H1 (cell line): Measurements from ENCODE around the gene HCK. TPM values are rescaled to one million over a fixed set of nuclear protein-coding genes. Genes with fewer than 3 reads are reported as not detected.

ENCODE experiments used
- CTCF ChIA-PET: fragments of 300-600 bp; sonication (Branson Sonifier 250); formaldehyde crosslinking; loops from one replicate; lab custom pipeline; 2021; ENCODE audit not compliant: partially characterized antibody; lab: Charles Lee
- POLR2A ChIA-PET: fragments of 300-600 bp; sonication (Branson Sonifier 250); formaldehyde crosslinking; loops from one replicate; lab custom pipeline; 2021; ENCODE audit warnings: inconsistent platforms; ENCODE audit not compliant: partially characterized antibody; lab: Charles Lee
- DNase-seq, 2 experiments: peaks; one replicate each; pipeline versions ENCODE4 v3.0.0 to v3.0.0-alpha.2; 2010 to 2022; ENCODE audit warnings: low spot score in 2 of 2, low read depth in 1 of 2, mixed read lengths in 1 of 2
- FAIRE-seq: peaks from 2 replicates; lab custom pipeline; 2011; peaks lifted over from hg19 to GRCh38; lab: Jason Lieb, UNC
- H2AFZ ChIP-seq: 2 replicates; pipeline ENCODE4 v1.8.1; 2012; ENCODE audit warnings: low read length, inconsistent platforms
- H2AK5ac ChIP-seq: 2 replicates; pipeline ENCODE4 v1.6.1; 2013; ENCODE audit warnings: low read depth, low read length
- H2BK120ac ChIP-seq: replicated peaks from 2 replicates; pipeline ENCODE3; 2013; ENCODE audit warnings: low read depth, low read length, inconsistent platforms
- H2BK12ac ChIP-seq: 2 replicates; pipeline ENCODE4 v1.6.1; 2013; ENCODE audit warnings: low read depth, low read length
- H2BK15ac ChIP-seq: 2 replicates; pipeline ENCODE4 v1.6.1; 2013; ENCODE audit warnings: low read length
- H2BK20ac ChIP-seq: 2 replicates; pipeline ENCODE4 v1.6.1; 2013; ENCODE audit warnings: low read length
- H2BK5ac ChIP-seq: 2 replicates; pipeline ENCODE4 v1.6.1; 2013; ENCODE audit warnings: low read depth, low read length
- H3K14ac ChIP-seq: 2 replicates; pipeline ENCODE4 v1.6.1; 2013; ENCODE audit warnings: inconsistent platforms; ENCODE audit not compliant: insufficient read length
- H3K18ac ChIP-seq: 2 replicates; pipeline ENCODE4 v1.6.1; 2013; ENCODE audit warnings: low read length; ENCODE audit errors: extremely low read depth
- H3K23ac ChIP-seq: 2 replicates; pipeline ENCODE4 v1.6.1; 2013; ENCODE audit warnings: inconsistent platforms; ENCODE audit not compliant: insufficient read length
- H3K23me2 ChIP-seq: 2 replicates; pipeline ENCODE4 v1.6.1; 2013; ENCODE audit warnings: low read depth, low read length
- H3K27ac ChIP-seq: 2 replicates; pipeline ENCODE4 v1.6.1; 2011; ENCODE audit warnings: low read depth, low read length, inconsistent platforms
- H3K27me3 ChIP-seq, 4 experiments: replicated peaks in 1 of 4; 1 replicate in 1 of 4; 2 replicates in 3 of 4; pipeline versions ENCODE4 v1.6.1 to v1.8.1; 2011 to 2013; ENCODE audit warnings: low read length in 3 of 4, mild to moderate bottlenecking in 3 of 4, inconsistent platforms in 2 of 4, mixed read lengths in 2 of 4, moderate library complexity in 1 of 4; ENCODE audit not compliant: control insufficient read depth in 3 of 4, insufficient read depth in 3 of 4; ENCODE audit errors: extremely low read depth in 1 of 4
- H3K36me3 ChIP-seq, 4 experiments: 2 replicates each; pipeline versions ENCODE4 v1.6.1 to v1.8.1; 2011 to 2013; ENCODE audit warnings: mild to moderate bottlenecking in 4 of 4, low read length in 3 of 4, moderate library complexity in 2 of 4, control low read depth in 1 of 4, inconsistent platforms in 1 of 4; ENCODE audit not compliant: insufficient read depth in 4 of 4, control insufficient read depth in 2 of 4
- H3K4ac ChIP-seq: replicated peaks from 2 replicates; pipeline ENCODE3; 2013; ENCODE audit warnings: low read length, low read depth, mixed read lengths, inconsistent platforms; ENCODE audit not compliant: insufficient read length
- H3K4me1 ChIP-seq, 4 experiments: replicated peaks in 1 of 4; 1 replicate in 1 of 4; 2 replicates in 3 of 4; pipeline versions ENCODE4 v1.6.1 to v1.8.1; 2011 to 2013; ENCODE audit warnings: low read length in 3 of 4, inconsistent platforms in 2 of 4, mixed read lengths in 1 of 4; ENCODE audit not compliant: insufficient read depth in 4 of 4, control insufficient read depth in 3 of 4
- H3K4me2 ChIP-seq, 2 experiments: 2 replicates each; pipeline versions ENCODE4 v1.6.1 to v1.8.1; 2011 to 2013; ENCODE audit warnings: low read depth in 2 of 2, low read length in 2 of 2, control low read depth in 1 of 2, inconsistent platforms in 1 of 2, mild to moderate bottlenecking in 1 of 2; ENCODE audit not compliant: insufficient read depth in 1 of 2
- H3K4me3 ChIP-seq, 4 experiments: fragments of 200-600, 300-600 bp in 1 of 4; sonication (generic), shearing (Covaris generic), sonication (Bioruptor Twin) in 1 of 4; 2 replicates each; pipeline versions ENCODE4 v1.5.1 to v1.8.1; 2011 to 2016; ENCODE audit warnings: low read length in 4 of 4, low read depth in 3 of 4, control low read depth in 2 of 4, inconsistent platforms in 2 of 4, mild to moderate bottlenecking in 2 of 4, mixed read lengths in 1 of 4, moderate library complexity in 1 of 4; ENCODE audit not compliant: insufficient read depth in 2 of 4; ENCODE audit errors: extremely low read depth in 1 of 4
- H3K56ac ChIP-seq: replicated peaks from 2 replicates; pipeline ENCODE3; 2013; ENCODE audit warnings: low read depth, mild to moderate bottlenecking, mixed read lengths, low read length, inconsistent platforms; ENCODE audit not compliant: insufficient read length
- H3K79me1 ChIP-seq: 2 replicates; pipeline ENCODE4 v1.6.1; 2013; ENCODE audit warnings: low read depth, low read length, control low read depth
- H3K79me2 ChIP-seq, 2 experiments: 2 replicates each; pipeline versions ENCODE4 v1.6.1 to v1.8.1; 2012 to 2013; ENCODE audit warnings: low read length in 2 of 2, mild to moderate bottlenecking in 2 of 2, inconsistent platforms in 1 of 2; ENCODE audit not compliant: insufficient read depth in 2 of 2, control insufficient read depth in 1 of 2
- H3K9ac ChIP-seq, 4 experiments: replicated peaks in 1 of 4; 1 replicate in 1 of 4; 2 replicates in 3 of 4; pipeline versions ENCODE4 v1.6.1 to v1.8.1; 2011 to 2013; ENCODE audit warnings: low read depth in 3 of 4, low read length in 3 of 4, control low read depth in 2 of 4, mild to moderate bottlenecking in 2 of 4, moderate library complexity in 2 of 4, inconsistent platforms in 1 of 4; ENCODE audit errors: extremely low read depth in 1 of 4
- H3K9me3 ChIP-seq, 2 experiments: 2 replicates each; pipeline versions ENCODE4 v1.6.1 to v1.8.1; 2012 to 2013; ENCODE audit warnings: mild to moderate bottlenecking in 2 of 2, moderate library complexity in 2 of 2, control low read depth in 1 of 2, inconsistent platforms in 1 of 2, low read depth in 1 of 2, low read length in 1 of 2, mixed read lengths in 1 of 2; ENCODE audit not compliant: insufficient read depth in 2 of 2
- H4K20me1 ChIP-seq, 2 experiments: replicated peaks in 1 of 2; 2 replicates each; pipeline versions ENCODE3 to v1.8.1; 2011 to 2013; ENCODE audit warnings: inconsistent platforms in 2 of 2, low read length in 2 of 2, mild to moderate bottlenecking in 1 of 2; ENCODE audit not compliant: insufficient read depth in 2 of 2, control insufficient read depth in 1 of 2
- H4K5ac ChIP-seq: 2 replicates; pipeline ENCODE4 v1.6.1; 2013; ENCODE audit warnings: low read length, low read depth, mixed read lengths, inconsistent platforms; ENCODE audit not compliant: insufficient read length
- H4K8ac ChIP-seq: 2 replicates; pipeline ENCODE4 v1.8.0; 2013; ENCODE audit warnings: mild to moderate bottlenecking, moderate library complexity, low read length, inconsistent platforms; ENCODE audit not compliant: insufficient read depth; ENCODE audit errors: extremely low read depth
- H4K91ac ChIP-seq: replicated peaks from 2 replicates; pipeline ENCODE3; 2013; ENCODE audit warnings: low read length, mixed read lengths, inconsistent platforms; ENCODE audit not compliant: insufficient read length
- ASH2L ChIP-seq: fragments of 200-600, 300-600 bp; sonication (generic); IDR thresholded peaks from one replicate; pipeline ENCODE4 v1.7.1; 2017; ENCODE audit warnings: low read length
- HDAC6 ChIP-seq: IDR thresholded peaks from one replicate; pipeline ENCODE4 v1.7.1; 2012; ENCODE audit warnings: low read depth, mild to moderate bottlenecking, inconsistent platforms, low read length, moderate library complexity
- NRF1 ChIP-seq: IDR thresholded peaks from 2 replicates; pipeline ENCODE4 v1.6.1; 2011; ENCODE audit warnings: mild to moderate bottlenecking, low read depth, low read length, improper control_type of control experiment
- RBBP5 ChIP-seq: IDR thresholded peaks from 2 replicates; pipeline ENCODE4 v1.7.1; 2012; ENCODE audit warnings: low read depth, mild to moderate bottlenecking, inconsistent platforms, low read length, moderate library complexity, borderline replicate concordance
- WGBS, 2 experiments: shearing (Covaris generic) in 1 of 2; methylation state at CpG; one replicate each; pipeline versions ENCODE4 v1.1.6 to v1.1.7; 2013 to 2015; ENCODE audit warnings: low lambda C conversion rate in 2 of 2, mixed read lengths in 2 of 2, inconsistent platforms in 1 of 2, low coverage in 1 of 2, missing lambda C conversion rate in 1 of 2; ENCODE audit not compliant: insufficient replicate concordance in 2 of 2, insufficient coverage in 1 of 2, insufficient read length in 1 of 2; ENCODE audit errors: extremely low coverage in 1 of 2, missing lambda C conversion rate in 1 of 2; 5-methylcytosine and 5-hydroxymethylcytosine counted together
- polyA plus RNA-seq, 7 experiments: library from polyadenylated mRNA; depleted of rRNA in 3 of 7; stranded (reverse) in 5 of 7; unstranded in 2 of 7; fragments of >200 nt in 5 of 7; fragments of 200-250 nt in 2 of 7; gene quantifications; 1 replicate in 5 of 7; 2 replicates in 1 of 7; 4 replicates in 1 of 7; pipeline versions ENCODE4 v1.2.1 to v1.2.3, GENCODE V29; 2011 to 2013; ENCODE audit warnings: missing spikeins in 2 of 7, mixed read lengths in 2 of 7
- total RNA-seq: library from RNA; stranded (reverse); fragmentation: NEBNext Ultra II Directional; extraction: Animal tissue kit (Norgen Biotek cat#: 25700); gene quantifications from 2 replicates; pipeline ENCODE4 v1.2.1, GENCODE V29; 2021
- TF ChIP-seq, protein P1 (sequence below): IDR thresholded peaks from 2 replicates; pipeline ENCODE4 v1.6.1; 2012; ENCODE audit warnings: inconsistent platforms

The HCK gene
- total and polyA plus RNA-seq, 2 of the 8 experiments (the other 6 are each of a cell fraction or from before 2014, with no cell fraction given) = 0.37 to 4.3 TPM

DNA sequence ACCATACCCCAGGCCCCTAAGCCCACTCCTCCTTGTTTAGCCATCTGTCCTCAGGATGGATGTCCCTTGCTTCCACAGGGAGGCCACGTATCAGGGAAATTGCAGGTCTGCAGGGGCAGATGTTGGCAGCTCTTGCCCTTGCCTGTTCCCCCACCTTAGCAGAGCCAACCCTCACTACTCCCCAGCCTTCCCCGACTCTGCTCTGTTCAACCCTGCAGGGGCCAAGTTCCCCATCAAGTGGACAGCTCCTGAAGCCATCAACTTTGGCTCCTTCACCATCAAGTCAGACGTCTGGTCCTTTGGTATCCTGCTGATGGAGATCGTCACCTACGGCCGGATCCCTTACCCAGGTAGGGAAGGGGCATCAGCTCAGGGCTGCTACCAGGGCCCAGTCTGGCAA, 46.7 kb downstream of the HCK start:
- Histone ChIP-seq H2BK15ac (no peak overlapping the region), H3K4me1 (no peaks in the 10 kb centered on the region; a peak in 1 of 7 replicates), H4K5ac (no peak overlapping the region), H3K79me1 (no peaks in the 10 kb centered on the region), H3K9ac (no peak overlapping the region), H3K9me3 (no peaks in the 10 kb centered on the region), H3K27ac (no peak overlapping the region), H3K23me2 (no peaks in the 10 kb centered on the region), H3K56ac (no peak overlapping the region), H3K4me2 (no peak overlapping the region), H2BK12ac (no peak overlapping the region), H3K14ac (no peak overlapping the region), H2BK5ac (no peak overlapping the region), H2BK20ac (no peak overlapping the region), H3K36me3 (no peaks in the 10 kb centered on the region), H2BK120ac (no peak overlapping the region), H2AK5ac (no peak overlapping the region), H4K91ac (no peak overlapping the region), H4K20me1 (no peaks in the 10 kb centered on the region), H3K18ac (no peak overlapping the region), H3K4me3 (no peak overlapping the region), H3K4ac (no peak overlapping the region), H3K23ac (no peak overlapping the region), H3K27me3 (peaks cover 0 to 4% (median 1%) of the 10 kb centered on the region in 4 experiments; a peak in 3 of 7 replicates), H3K79me2 (no peaks in the 10 kb centered on the region), H2AFZ (no peak overlapping the region), H4K8ac (no peak overlapping the region)
- FAIRE-seq = no peak
- CTCF ChIA-PET = interaction anchor here (0.6 to 1.1 kb wide), 4 partner anchors 9 to 536 kb away, joined by 3 read pairs; no protein-coding TSS in a partner anchor
- no peak for DNase-seq
- TF ChIP-seq RBBP5 (no peak), HDAC6 (no peak), ASH2L (no peak), NRF1 (no peak)
- TF ChIP-seq, protein P1, sequence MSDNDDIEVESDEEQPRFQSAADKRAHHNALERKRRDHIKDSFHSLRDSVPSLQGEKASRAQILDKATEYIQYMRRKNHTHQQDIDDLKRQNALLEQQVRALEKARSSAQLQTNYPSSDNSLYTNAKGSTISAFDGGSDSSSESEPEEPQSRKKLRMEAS = no peak
- WGBS, 2 experiments = 89% methylated on average over 6 of the region's 6 CpGs; no CpG with 5 or more reads in 1 of the 2 experiments
- POLR2A ChIA-PET = interaction anchor here (0.8 kb wide), 2 partner anchors 9 to 70 kb away, joined by 3 read pairs; no protein-coding TSS in a partner anchor
